Neural progenitor cell (in vitro differentiated cells): Measurements from ENCODE around the gene CHFR.

Experiments used
- CTCF ChIP-seq: fragments of 200-600 bp; sonication (generic); IDR thresholded peaks from 2 replicates; pipeline ENCODE4 v1.5.1; 2017; ENCODE audit warnings: antibody characterized with exemption, mild to moderate bottlenecking
- EZH2 ChIP-seq: fragments of 200-600 bp; sonication (generic); IDR thresholded peaks from 2 replicates; pipeline ENCODE4 v1.6.1; 2017; ENCODE audit warnings: antibody characterized with exemption, mild to moderate bottlenecking, moderate library complexity
- EZH2phosphoT487 ChIP-seq: fragments of 200-600 bp; sonication (generic); IDR thresholded peaks from 2 replicates; pipeline ENCODE4 v1.6.1; 2017; ENCODE audit warnings: antibody characterized with exemption

- no peak for TF ChIP-seq CTCF
- no peak for TF ChIP-seq EZH2
- TF ChIP-seq EZH2phosphoT487: no peak
Observed at GRCh38 chr12:132872073-132872855, 15.1 kb downstream of the CHFR start.
